DND-41 (cell line): ENCODE data around the gene GSE1.

Experiments used
- ATAC-seq: fragments of 200-7000 bp; cut with Tn5 transposase; 3 replicates; pipeline ENCODE4 v1.9.1; 2021; ENCODE audit warnings: low read depth; ENCODE audit not compliant: insufficient read depth
- DNase-seq: peaks from one replicate; pipeline ENCODE4 v3.0.0-alpha.2; 2020
- H2AFZ ChIP-seq: 2 replicates; pipeline ENCODE4 v1.6.0; 2012; ENCODE audit warnings: low read depth, low read length
- H3K27ac ChIP-seq: 2 replicates; pipeline ENCODE4 v1.5.1; 2012; ENCODE audit warnings: low read length, inconsistent platforms
- H3K27me3 ChIP-seq: fragments of 200-600 bp; sonication (generic); 2 replicates; pipeline ENCODE4 v1.6.0; 2012; ENCODE audit warnings: low read length, mild to moderate bottlenecking, inconsistent platforms; ENCODE audit not compliant: insufficient read depth, poor library complexity
- H3K36me3 ChIP-seq: 2 replicates; pipeline ENCODE4 v1.5.1; 2012; ENCODE audit warnings: low read length, inconsistent platforms; ENCODE audit not compliant: insufficient read depth
- H3K4me1 ChIP-seq: 2 replicates; pipeline ENCODE4 v1.5.1; 2012; ENCODE audit warnings: mild to moderate bottlenecking, low read length; ENCODE audit not compliant: insufficient read depth
- H3K4me2 ChIP-seq: 2 replicates; pipeline ENCODE4 v1.6.0; 2012; ENCODE audit warnings: mild to moderate bottlenecking, moderate library complexity, low read length, inconsistent platforms; ENCODE audit not compliant: insufficient read depth
- H3K4me3 ChIP-seq, 2 experiments: fragments of 200-600 bp in 1 of 2; shearing (Covaris generic) in 1 of 2; 2 replicates each; pipeline ENCODE4 v1.5.1; 2012 to 2016; ENCODE audit warnings: inconsistent platforms in 2 of 2, low read length in 2 of 2, mild to moderate bottlenecking in 2 of 2, low read depth in 1 of 2, moderate library complexity in 1 of 2
- H3K79me2 ChIP-seq: 2 replicates; pipeline ENCODE4 v1.6.0; 2012; ENCODE audit warnings: low read length, inconsistent platforms; ENCODE audit not compliant: insufficient read depth
- H3K9ac ChIP-seq: 2 replicates; pipeline ENCODE4 v1.6.0; 2012; ENCODE audit warnings: low read depth, mild to moderate bottlenecking, inconsistent platforms, low read length, moderate library complexity
- H3K9me3 ChIP-seq: 2 replicates; pipeline ENCODE4 v1.5.1; 2012; ENCODE audit warnings: low read length, moderate library complexity, mild to moderate bottlenecking, inconsistent platforms; ENCODE audit not compliant: insufficient read depth, severe bottlenecking
- H4K20me1 ChIP-seq: 2 replicates; pipeline ENCODE4 v1.6.0; 2012; ENCODE audit warnings: low read length; ENCODE audit not compliant: insufficient read depth
- CTCF ChIP-seq: IDR thresholded peaks from 2 replicates; pipeline ENCODE4 v1.5.1; 2012; ENCODE audit warnings: borderline replicate concordance, low read length, moderate library complexity, mild to moderate bottlenecking; ENCODE audit not compliant: poor library complexity, severe bottlenecking; ENCODE audit errors: extremely low read depth
- EZH2 ChIP-seq: IDR thresholded peaks from 3 replicates; pipeline ENCODE4 v1.6.1; 2012; ENCODE audit warnings: borderline replicate concordance, low read depth, mild to moderate bottlenecking, moderate library complexity, low read length, inconsistent platforms; ENCODE audit not compliant: severe bottlenecking

Gene GSE1

GRCh38 chr16:85648805-85649204 lies 35.7 kb downstream of the GSE1 start:
- ATAC-seq = no peak
- no peaks in the 10 kb centered on the region for H3K4me1 ChIP-seq
- no peak overlapping the region for H3K4me3 ChIP-seq
- peaks cover 28% of the 10 kb centered on the region for H3K79me2 ChIP-seq
- H3K4me2 ChIP-seq = no peak overlapping the region
- TF ChIP-seq EZH2 (no peak), CTCF (no peak)
- peaks cover 59% of the 10 kb centered on the region for H3K36me3 ChIP-seq
- no peak overlapping the region for H3K27ac ChIP-seq
- H4K20me1 ChIP-seq = peaks cover 79% of the 10 kb centered on the region
- DNase-seq = no peak
- H3K27me3 ChIP-seq = no peaks in the 10 kb centered on the region
- H3K9ac ChIP-seq = no peak overlapping the region
- H3K9me3 ChIP-seq = no peaks in the 10 kb centered on the region
- H2AFZ ChIP-seq = no peak overlapping the region

GRCh38 chr16:85649411-85650134 lies 36.5 kb downstream of the GSE1 start:
- Histone ChIP-seq H3K4me3 (no peak overlapping the region), H3K36me3 (peaks cover 67% of the 10 kb centered on the region), H3K4me2 (no peak overlapping the region), H3K79me2 (peaks cover 25% of the 10 kb centered on the region), H3K27ac (no peak overlapping the region), H2AFZ (no peak overlapping the region), H3K9me3 (no peaks in the 10 kb centered on the region), H3K4me1 (no peaks in the 10 kb centered on the region), H3K9ac (no peak overlapping the region), H4K20me1 (peaks cover 79% of the 10 kb centered on the region), H3K27me3 (no peaks in the 10 kb centered on the region)
- TF ChIP-seq EZH2 = no peak
- TF ChIP-seq CTCF = no peak
- DNase-seq (no peak), ATAC-seq (no peak)

GRCh38 chr16:85650135-85650843 lies 37.2 kb downstream of the GSE1 start:
- H3K4me2 ChIP-seq = no peak overlapping the region
- DNase-seq = no peak
- H3K4me1 ChIP-seq = no peaks in the 10 kb centered on the region
- peaks cover 80% of the 10 kb centered on the region for H4K20me1 ChIP-seq
- H2AFZ ChIP-seq = no peak overlapping the region
- H3K9me3 ChIP-seq = no peaks in the 10 kb centered on the region
- peaks cover 69% of the 10 kb centered on the region for H3K36me3 ChIP-seq
- H3K4me3 ChIP-seq = no peak overlapping the region
- no peak for ATAC-seq
- H3K27ac ChIP-seq = no peak overlapping the region
- no peaks in the 10 kb centered on the region for H3K27me3 ChIP-seq
- no peak overlapping the region for H3K9ac ChIP-seq
- H3K79me2 ChIP-seq = peaks cover 20% of the 10 kb centered on the region
- TF ChIP-seq EZH2 = no peak
- TF ChIP-seq CTCF = no peak
